ENCODE results near the gene PARN.
"Not testable (repeated sequence)": the region's sequence is repeated elsewhere in the genome, so short reads cannot be mapped to it uniquely, and the experiment has no call there.

PARN gene, protein sequence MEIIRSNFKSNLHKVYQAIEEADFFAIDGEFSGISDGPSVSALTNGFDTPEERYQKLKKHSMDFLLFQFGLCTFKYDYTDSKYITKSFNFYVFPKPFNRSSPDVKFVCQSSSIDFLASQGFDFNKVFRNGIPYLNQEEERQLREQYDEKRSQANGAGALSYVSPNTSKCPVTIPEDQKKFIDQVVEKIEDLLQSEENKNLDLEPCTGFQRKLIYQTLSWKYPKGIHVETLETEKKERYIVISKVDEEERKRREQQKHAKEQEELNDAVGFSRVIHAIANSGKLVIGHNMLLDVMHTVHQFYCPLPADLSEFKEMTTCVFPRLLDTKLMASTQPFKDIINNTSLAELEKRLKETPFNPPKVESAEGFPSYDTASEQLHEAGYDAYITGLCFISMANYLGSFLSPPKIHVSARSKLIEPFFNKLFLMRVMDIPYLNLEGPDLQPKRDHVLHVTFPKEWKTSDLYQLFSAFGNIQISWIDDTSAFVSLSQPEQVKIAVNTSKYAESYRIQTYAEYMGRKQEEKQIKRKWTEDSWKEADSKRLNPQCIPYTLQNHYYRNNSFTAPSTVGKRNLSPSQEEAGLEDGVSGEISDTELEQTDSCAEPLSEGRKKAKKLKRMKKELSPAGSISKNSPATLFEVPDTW
- total RNA-seq = 49.2 to 68.8 reads per million in 2 donors

DNA sequence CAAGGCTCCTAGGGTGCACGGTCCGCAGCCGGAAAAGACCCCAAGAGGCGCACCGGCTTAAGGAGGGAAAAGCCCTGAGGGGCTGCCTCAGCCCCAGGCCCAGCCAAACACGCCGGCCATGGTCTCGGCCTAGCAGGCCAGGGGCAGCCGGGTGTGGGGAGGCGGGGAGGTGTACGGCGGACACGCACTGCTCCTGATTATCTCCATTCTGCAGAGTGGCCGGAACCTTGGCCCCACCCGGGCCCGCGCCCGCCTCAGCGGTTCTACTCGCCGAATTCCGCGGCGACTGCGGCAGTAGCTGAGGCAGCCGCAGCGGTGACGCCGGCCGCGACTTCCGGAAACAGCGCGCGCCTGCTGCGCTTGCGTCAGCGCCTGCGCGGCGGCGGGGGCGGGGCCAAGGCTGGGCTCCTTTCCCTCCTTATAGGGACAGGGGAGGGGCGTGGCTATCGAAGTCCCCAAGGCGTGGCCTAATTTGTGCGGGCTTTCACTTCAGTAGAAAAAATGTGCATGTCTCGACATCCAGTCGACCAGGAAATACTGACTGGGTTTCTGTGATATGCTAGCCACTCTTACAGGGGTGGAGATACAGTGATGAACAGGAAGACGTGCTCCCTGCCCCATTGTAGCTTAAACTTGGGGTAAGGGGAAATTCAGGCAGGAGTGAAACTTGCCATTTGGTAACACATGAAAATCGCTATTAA lies at the start of gene PARN:
Gene PARN (minus strand): TSS at position 342 of the 701 bp plus-strand sequence. CDS start 135 bp downstream, at position 207.
- peak; percentile 97 for DNase-seq

GRCh38 chr16:14678748-14679497 lies 48.9 kb upstream of the PARN start:
- DNase-seq = no peak

- no peak for DNase-seq
Measured at GRCh38 chr16:14677627-14678026, 47.6 kb upstream of the PARN start.

DNA sequence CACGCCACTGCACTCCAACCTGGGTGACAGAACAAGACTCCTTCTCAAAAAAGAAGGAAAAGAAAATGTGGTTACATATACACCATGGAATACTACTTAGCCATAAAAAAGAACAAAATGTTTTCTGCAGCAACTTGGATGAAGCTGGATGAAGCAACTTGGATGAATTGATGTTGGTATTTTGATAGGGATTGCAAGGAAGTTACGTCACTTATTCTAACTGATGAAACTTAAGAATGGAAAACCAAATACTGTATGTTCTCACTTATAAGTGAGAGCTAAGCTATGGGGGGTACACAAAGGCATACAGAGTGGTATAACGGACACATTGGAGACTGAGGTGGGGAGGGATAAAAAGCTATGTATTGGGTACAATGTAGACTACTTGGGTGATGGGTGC lies 46.6 kb upstream of the PARN start:
- DNase-seq = no peak

GRCh38 chr16:14672403-14672971 lies 42.4 kb upstream of the PARN start:
- DNase-seq = no peak

DNA sequence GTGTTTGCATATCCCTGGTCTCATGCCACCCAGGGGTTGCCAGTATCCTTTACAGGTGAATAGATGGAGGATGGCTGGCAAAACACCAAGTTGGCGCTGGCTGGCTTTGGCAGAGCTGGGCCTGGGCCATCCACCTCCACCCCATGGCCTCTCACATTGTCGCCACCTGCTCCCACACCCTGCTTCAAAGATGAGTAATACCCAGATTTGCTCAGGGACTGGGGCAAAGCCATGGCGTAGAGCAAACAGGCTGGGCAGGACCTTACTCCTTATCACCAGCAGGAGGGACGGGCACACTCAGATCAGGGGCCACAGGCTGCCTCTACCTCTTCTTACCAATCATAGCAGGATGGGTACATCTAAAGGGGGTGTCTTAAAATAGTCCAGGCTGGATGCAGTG lies 39.7 kb upstream of the PARN start:
- no peak for DNase-seq

DNA sequence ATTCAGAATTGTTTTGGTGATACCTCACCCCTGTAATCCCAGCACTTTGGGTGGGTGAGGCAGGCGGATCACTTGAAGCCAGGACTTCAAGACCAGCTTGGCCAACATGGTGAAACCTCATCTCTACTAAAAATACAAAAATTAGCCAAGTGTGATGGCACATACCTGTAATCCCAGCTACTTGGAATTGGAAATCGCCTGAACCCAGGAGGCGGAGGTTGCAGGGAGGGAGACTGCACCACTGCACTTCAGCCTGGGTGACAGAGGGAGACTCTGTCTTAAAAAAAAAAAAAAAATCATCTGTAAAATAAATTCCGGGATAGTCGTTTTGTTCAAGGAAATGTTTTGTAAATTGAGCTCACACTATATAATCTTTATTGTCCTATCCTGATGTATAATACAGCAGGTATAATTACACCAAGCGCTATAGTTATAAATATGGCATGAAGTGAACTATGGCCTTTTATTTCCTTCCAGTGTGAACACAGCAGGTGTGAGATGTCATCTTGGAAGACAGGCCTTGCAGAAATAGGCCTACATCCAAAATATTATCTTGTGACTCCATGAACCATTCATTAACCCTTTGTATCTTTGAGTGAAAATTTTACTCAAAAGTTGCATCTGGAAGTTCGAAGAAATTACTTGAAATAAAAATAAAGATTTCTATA lies 38.6 kb upstream of the PARN start:
- no peak for DNase-seq

DNA sequence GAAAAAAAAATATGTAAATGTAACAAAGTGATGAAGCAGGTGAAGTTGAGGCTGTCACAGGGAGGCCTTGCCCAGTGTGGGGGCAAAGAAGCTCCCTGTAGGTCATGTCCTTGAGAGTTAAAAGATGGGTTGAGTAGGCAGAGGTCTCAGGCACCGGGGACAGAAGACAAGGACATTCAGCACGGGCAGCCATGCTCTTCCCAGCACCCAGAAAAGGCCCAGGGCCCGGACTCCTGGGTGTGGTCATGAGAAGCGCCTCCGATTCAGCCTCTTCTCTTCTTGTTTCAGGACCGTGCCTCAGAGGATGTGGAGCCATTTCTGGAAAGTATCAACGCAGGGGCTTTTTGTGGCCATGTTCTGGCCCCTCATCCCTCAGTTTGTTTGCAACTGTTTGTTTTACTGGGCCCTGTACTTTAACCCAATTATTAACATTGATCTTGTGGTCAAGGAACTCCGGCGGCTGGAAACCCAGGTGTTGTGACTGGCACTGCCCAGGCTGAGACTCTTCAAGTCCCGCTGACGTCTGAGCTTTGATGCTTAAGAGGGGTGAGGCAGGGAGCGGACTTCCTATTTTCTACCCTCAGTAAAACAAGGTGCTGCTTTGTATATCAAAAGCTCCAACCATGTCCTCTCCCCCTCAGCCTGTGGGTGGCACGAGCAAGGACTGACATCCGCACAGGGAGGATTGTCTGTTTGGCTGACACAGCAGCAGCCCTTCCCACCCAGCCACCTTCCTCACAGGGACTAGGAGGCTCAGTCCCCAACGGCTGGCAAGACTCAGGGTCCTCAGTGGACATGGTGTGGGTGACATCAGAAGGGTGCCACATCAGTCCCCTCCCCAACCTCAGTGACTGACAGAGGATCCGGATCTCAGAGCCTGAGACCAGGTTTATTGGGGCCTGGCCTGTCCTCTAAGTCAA lies 37.5 kb upstream of the PARN start:
- no peak for DNase-seq

DNA sequence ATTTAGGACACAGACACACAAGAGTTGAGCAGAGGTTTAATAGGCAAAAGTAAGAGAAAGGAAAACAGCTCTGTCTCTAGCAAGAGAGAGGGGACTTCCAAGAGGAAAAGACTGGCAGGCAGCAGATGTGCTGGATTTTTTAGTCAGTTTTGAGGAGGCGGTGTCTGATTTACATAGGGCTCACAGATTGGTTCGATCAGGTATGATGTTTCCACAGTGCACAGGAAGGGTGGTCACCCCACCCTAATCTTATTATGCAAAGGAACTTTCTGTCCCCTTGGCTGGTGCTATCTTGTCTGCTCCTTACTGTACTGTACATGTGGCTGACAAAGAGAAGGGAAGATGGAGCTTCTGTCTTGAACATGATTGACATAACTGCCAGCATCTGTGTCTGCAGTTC lies 28.0 kb upstream of the PARN start:
- DNase-seq = no peak

DNA sequence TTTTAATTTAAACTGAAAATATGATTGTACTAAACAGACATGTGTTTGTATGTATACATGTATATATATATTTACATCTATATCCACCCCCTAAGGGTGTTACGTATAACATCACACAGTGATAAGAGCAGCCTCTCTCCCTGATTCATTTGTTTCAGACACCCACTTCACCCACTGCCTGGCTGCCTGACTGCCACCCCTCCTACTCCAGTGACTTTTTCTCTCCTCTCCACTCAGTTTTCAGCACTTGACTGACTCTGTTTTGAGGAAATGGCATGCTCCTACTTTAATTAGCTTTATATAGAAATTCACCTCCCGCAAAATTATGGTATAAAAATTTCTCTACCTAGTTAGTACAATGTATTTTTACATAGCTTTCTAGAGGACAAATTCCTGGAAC lies 22.7 kb upstream of the PARN start:
- DNase-seq = no peak

- DNase-seq = no peak
Measured at GRCh38 chr16:14650629-14651028, 20.6 kb upstream of the PARN start.

GRCh38 chr16:14649816-14650215 lies 19.8 kb upstream of the PARN start:
- DNase-seq = no peak

DNA sequence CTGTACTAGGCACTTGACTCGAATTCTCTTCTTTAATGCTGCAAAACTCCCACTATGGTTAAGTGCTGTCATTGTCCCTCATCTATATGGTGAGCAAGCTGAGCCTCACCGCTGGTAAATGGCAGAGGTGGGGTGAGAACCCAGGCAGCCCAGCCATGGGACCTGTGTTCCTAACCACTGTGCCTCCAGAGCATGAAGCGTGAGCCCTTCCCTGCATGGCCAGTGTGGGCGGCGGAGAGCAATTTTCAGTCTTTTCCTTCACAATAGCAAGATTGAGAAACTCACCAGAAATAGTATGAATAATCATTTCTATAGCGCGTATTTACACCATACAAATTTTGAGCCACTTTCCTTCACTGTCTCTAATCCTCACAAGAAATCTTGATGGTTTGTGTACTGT lies 11.9 kb upstream of the PARN start:
- no peak for DNase-seq

DNA sequence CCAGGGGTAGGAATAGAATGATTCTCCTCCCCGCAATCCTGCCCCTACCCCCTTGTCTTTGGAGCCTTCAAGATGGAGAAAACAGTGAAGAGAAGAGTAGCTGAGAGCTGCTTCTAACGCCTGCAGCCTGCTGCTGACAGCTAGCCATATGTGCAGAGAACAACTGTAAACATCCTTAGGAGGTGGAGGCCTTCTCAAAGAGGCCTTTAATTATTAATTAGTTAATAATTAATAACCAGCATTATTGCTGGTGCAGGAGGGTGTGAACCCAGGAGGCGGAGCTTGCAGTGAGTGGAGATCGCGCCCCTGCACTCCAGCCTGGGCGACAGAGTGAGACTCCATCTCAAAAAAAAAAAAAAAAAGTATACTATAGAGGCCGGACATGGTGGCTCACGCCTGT lies 11.1 kb upstream of the PARN start:
- DNase-seq = no peak

DNA sequence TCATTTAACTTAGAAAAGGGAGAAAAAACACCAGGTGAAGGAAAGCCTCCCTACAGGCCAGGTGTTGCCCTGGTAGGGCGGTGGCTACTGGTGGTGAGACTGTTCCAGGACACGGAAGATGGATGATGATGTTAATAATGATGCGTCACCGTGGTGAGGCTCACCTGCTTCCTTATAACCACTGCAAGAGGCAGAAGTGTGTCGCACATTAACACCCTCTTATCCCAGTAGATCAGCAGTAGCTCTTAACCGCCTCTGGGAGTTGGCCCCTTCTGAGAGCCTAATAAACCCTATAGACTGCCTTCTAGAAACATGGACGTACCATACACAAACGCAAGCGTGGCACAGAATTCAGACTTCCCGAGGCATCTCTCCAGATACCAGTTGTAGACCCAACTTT lies 10.5 kb upstream of the PARN start:
- no peak for DNase-seq

DNA sequence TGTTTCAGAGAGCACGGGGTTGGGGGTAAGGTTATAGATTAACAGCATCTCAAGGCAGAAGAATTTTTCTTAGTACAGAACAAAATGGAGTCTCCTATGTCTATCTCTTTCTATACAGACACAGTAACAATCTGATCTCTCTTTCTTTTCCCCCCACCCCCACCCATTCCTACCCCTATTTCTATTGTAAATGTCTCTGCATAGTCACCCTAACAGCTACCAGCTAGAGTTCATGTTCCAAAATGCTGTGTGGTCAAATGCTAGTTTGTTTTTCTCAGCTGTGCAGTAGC lies 6.8 kb upstream of the PARN start:
- DNase-seq = not testable (repeated sequence)

DNA sequence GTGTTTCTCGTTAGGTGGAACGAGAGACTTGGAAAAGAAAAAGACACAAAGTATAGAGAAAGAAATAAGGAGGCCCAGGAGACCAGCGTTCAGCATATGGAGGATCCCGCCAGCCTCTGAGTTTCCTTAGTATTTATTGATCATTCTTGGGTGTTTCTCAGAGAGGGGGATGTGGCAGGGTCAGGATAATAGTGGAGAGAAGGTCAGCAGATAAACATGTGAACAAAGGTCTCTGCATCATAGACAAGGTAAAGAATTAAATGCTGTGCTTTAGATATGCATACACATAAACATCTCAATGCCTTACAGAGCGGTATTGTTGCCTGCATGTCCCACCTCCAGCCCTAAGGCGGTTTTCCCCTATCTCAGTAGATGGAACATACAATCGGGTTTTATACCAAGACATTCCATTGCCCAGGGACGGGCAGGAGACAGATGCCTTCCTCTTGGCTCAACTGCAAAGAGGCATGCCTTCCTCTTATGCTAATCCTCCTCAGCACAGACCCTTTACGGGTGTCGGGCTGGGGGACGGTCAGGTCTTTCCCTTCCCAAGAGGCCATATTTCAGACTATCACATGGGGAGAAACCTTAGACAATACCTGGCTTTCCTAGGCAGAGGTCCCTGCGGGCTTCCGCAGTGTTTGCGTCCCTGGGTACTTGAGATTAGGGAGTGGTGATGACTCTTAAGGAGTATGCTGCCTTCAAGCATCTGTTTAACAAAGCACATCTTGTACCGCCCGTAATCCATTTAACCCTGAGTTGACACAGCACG lies 6.3 kb upstream of the PARN start:
- not testable (repeated sequence) for DNase-seq

GRCh38 chr16:14635395-14636165 lies 5.5 kb upstream of the PARN start:
- no peak for DNase-seq

GRCh38 chr16:14634389-14634725 lies 4.3 kb upstream of the PARN start:
- no peak for DNase-seq
